Lower lobe of right lung (tissue), 2 donors: ENCODE measurements around the gene IPO4. TPM values are rescaled to one million over a fixed set of nuclear protein-coding genes. Genes with fewer than 3 reads are reported as not detected.
A peak's percentile ranks its signal among the peaks of the same experiment; 100 is the strongest.

Source experiments
- ATAC-seq, 2 donors: fragments of 200-7000 bp; cut with Tn5 transposase; one replicate each; pipeline ENCODE4 v1.9.1; 2020 to 2022; ENCODE audit warnings: mild to moderate bottlenecking in 2 of 2, moderate library complexity in 2 of 2
- DNase-seq: peaks from one replicate; pipeline ENCODE4 v3.0.0-alpha.2; 2020
- H3K27ac ChIP-seq: fragments of 200-600 bp; one replicate; pipeline ENCODE4 v1.8.0; 2022
- H3K27me3 ChIP-seq: fragments of 200-600 bp; one replicate; pipeline ENCODE4 v1.8.0; 2022; ENCODE audit warnings: low read depth
- H3K36me3 ChIP-seq: fragments of 200-600 bp; one replicate; pipeline ENCODE4 v1.8.0; 2022; ENCODE audit warnings: mild to moderate bottlenecking
- H3K4me1 ChIP-seq: fragments of 200-600 bp; one replicate; pipeline ENCODE4 v1.8.0; 2022
- H3K4me3 ChIP-seq: fragments of 200-600 bp; one replicate; pipeline ENCODE4 v1.8.0; 2022; ENCODE audit warnings: mild to moderate bottlenecking
- H3K9me3 ChIP-seq: fragments of 200-600 bp; one replicate; pipeline ENCODE4 v1.8.0; 2022
- CTCF ChIP-seq: fragments of 200-600 bp; IDR thresholded peaks from one replicate; pipeline ENCODE4 v1.8.0; 2022; ENCODE audit warnings: antibody characterized with exemption, mild to moderate bottlenecking
- intact Hi-C: fragments of 100-400 bp; cut with DNase I; formaldehyde crosslinking; loops from one replicate; pipeline ENCODE4 v1.11.0; 2022
- microRNA-seq: library from miRNA; unstranded; fragments of <30 nt; microRNA quantifications from one replicate; pipeline ENCODE4 v1.2.0, GENCODE V29; 2020; ENCODE audit warnings: borderline number of aligned reads
- total RNA-seq: library from RNA; stranded (reverse); fragmentation: NEBNext Ultra II Directional; extraction: Animal tissue kit (Norgen Biotek cat#: 25700); gene quantifications from one replicate; pipeline ENCODE4 v1.2.1, GENCODE V29; 2021
- donor health status: DM: no; HTN: yes; CAD: no; lungs with severe emphysema.

Gene IPO4
- total RNA-seq, 1 donor from 2014 or later = 18.3 TPM

- H3K27me3 ChIP-seq = no peaks in the 10 kb centered on the region
- intact Hi-C loops = no loop called here
- peaks cover 25% of the 10 kb centered on the region for H3K4me1 ChIP-seq
- H3K4me3 ChIP-seq = no peak overlapping the region
- H3K36me3 ChIP-seq = peaks cover 9% of the 10 kb centered on the region
- H3K27ac ChIP-seq = no peak overlapping the region
- ATAC-seq = no peak
- TF ChIP-seq CTCF = no peak
- no peak for DNase-seq
- no peaks in the 10 kb centered on the region for H3K9me3 ChIP-seq
Measured at GRCh38 chr14:24132976-24133375, 55.6 kb downstream of the IPO4 start.

GRCh38 chr14:24132061-24132685, 56.4 kb downstream of the IPO4 start:
- no peak overlapping the region for H3K4me3 ChIP-seq
- DNase-seq = no peak
- no peak for ATAC-seq

GRCh38 chr14:24131549-24131966, 57.1 kb downstream of the IPO4 start:
- ATAC-seq (no peak), DNase-seq (no peak)
- no peak overlapping the region for H3K4me3 ChIP-seq
- intact Hi-C loops = no loop called here
- H3K9me3 ChIP-seq = no peaks in the 10 kb centered on the region
- no peaks in the 10 kb centered on the region for H3K27me3 ChIP-seq
- no peaks in the 10 kb centered on the region for H3K36me3 ChIP-seq
- peaks cover 11% of the 10 kb centered on the region for H3K4me1 ChIP-seq
- peak overlapping the region; percentile 72 for H3K27ac ChIP-seq
- no peak for TF ChIP-seq CTCF

More at GRCh38 chr14:24132061-24132685, 56.4 kb downstream of the IPO4 start:
- Histone ChIP-seq H3K36me3 (peaks cover under 1% of the 10 kb centered on the region), H3K9me3 (no peaks in the 10 kb centered on the region), H3K27ac (no peak overlapping the region), H3K4me1 (peaks cover 17% of the 10 kb centered on the region), H3K27me3 (no peaks in the 10 kb centered on the region)
- TF ChIP-seq CTCF = no peak
- intact Hi-C loops = no loop called here

DNA sequence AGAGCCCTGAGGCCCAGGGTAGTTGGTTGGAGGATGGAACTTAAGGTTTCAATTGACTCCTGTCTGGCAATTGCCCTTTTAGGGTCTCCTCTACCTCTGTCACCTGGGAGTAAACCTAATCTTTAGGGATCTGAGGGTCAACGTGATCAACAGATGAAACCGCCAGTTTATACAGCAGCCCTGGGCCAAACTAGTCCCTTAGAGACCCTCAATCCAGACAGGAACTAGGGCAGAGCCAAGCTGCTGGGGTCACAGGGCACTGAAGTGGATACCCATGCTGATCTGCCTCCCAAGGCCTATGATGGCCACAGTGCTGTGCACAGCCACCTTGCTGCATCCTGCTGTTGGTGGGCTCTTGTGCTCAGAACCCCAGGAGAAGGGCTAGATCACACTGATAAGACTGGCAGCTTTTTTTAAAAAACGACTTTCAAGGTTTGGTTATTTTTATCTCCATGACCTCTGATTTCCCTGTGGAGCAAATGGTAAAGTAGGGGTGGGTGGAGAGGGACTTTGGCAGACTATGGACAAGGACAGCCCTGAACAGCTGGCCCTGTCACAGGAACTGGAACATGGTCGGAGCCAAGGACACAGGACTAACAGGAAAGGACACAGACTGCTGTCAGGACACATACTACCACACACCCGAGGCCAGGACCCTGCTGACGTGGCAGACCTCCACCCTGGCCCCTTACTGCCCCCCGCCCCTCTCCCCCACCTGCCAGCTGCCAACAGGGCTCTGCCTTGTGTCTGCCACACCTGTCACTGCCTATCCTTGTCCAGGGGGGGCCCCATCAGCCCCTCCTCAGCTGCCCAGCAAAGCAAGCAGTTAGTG, 57.7 kb downstream of the IPO4 start:
- ATAC-seq (no peak), DNase-seq (no peak)
- intact Hi-C loops = no loop called here
- Histone ChIP-seq H3K9me3 (no peaks in the 10 kb centered on the region), H3K4me3 (no peak overlapping the region), H3K27ac (peak overlapping the region; percentile 72), H3K36me3 (no peaks in the 10 kb centered on the region), H3K27me3 (no peaks in the 10 kb centered on the region), H3K4me1 (peaks cover 11% of the 10 kb centered on the region)
- TF ChIP-seq CTCF = no peak

DNA sequence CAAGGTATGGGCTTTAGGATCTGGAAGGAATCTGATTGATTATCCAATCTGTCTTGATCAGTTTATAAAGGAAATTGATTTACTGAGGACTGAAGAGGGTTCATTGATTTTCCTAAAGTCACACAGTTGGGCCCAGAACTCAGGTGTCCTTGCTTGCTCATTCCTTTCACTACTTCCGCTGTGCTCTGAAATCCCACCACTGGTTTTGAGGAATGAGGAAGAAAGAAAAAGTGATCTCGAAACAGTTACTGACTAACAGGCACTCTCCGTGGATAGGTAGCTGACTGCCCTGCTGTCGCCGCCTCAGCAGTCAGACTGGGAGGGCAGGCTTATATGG, 58.3 kb downstream of the IPO4 start, which contains the start of gene FITM1:
Gene FITM1 (plus strand): TSS at position 280 of the 337 bp plus-strand sequence. CDS start 905 bp downstream, outside the sequence.
- peak within 1 kb of the TSS; percentile 72 for H3K27ac ChIP-seq
- no peaks in the 10 kb centered on the region for H3K36me3 ChIP-seq
- DNase-seq = no peak
- H3K4me3 ChIP-seq = no peak within 1 kb of the TSS
- H3K4me1 ChIP-seq = peaks cover 8% of the 10 kb centered on the region
- ATAC-seq = no peak
- no peak for TF ChIP-seq CTCF
- no peaks in the 10 kb centered on the region for H3K27me3 ChIP-seq
- no peaks in the 10 kb centered on the region for H3K9me3 ChIP-seq
- intact Hi-C loops = no loop called here

Small RNAs within 50 kb of the gene (microRNA-seq; reads per million reads assigned to microRNA genes)
- not detected for gene MIR7703

Other genes starting within 250 kb of the IPO4 start
- 35.4 TPM for gene DHRS4, start 235.0 kb downstream of the IPO4 start, total RNA-seq
- 19.4 TPM for gene DHRS4L2, start 199.9 kb downstream of the IPO4 start, total RNA-seq
- 0.95 TPM for gene CARMIL3, start 136.8 kb downstream of the IPO4 start, total RNA-seq
- gene CPNE6, start 117.3 kb downstream of the IPO4 start, total RNA-seq = not detected
- 42.8 TPM for gene PCK2, start 94.5 kb downstream of the IPO4 start, total RNA-seq
- gene DCAF11, start 74.0 kb downstream of the IPO4 start, total RNA-seq = 64.9 TPM
- gene NRL, start 73.9 kb downstream of the IPO4 start, total RNA-seq = 2.0 TPM
- 0.97 TPM for gene FITM1, start 58.2 kb downstream of the IPO4 start, total RNA-seq
- gene PSME1, start 52.6 kb downstream of the IPO4 start, total RNA-seq = 198 TPM
- 9.3 TPM for gene EMC9, start 47.2 kb downstream of the IPO4 start, total RNA-seq
- 144 TPM for gene PSME2, start 42.2 kb downstream of the IPO4 start, total RNA-seq
- 67.3 TPM for gene RNF31, start 41.3 kb downstream of the IPO4 start, total RNA-seq
- gene IRF9, start 27.6 kb downstream of the IPO4 start, total RNA-seq = 158 TPM
- 18.4 TPM for gene REC8, start 16.7 kb downstream of the IPO4 start, total RNA-seq
- gene TM9SF1, start 6.6 kb upstream of the IPO4 start, total RNA-seq = 48.9 TPM
- gene TSSK4, start 16.9 kb upstream of the IPO4 start, total RNA-seq = 0.74 TPM
- gene CHMP4A, start 24.7 kb upstream of the IPO4 start, total RNA-seq = 41.9 TPM
- gene MDP1, start 27.2 kb upstream of the IPO4 start, total RNA-seq = 13.3 TPM
- 132 TPM for gene NEDD8, start 43.6 kb upstream of the IPO4 start, total RNA-seq
- 72.3 TPM for gene GMPR2, start 44.1 kb upstream of the IPO4 start, total RNA-seq
- 85.7 TPM for gene TINF2, start 53.8 kb upstream of the IPO4 start, total RNA-seq
- 5.9 TPM for gene TGM1, start 74.4 kb upstream of the IPO4 start, total RNA-seq
- gene RABGGTA, start 82.8 kb upstream of the IPO4 start, total RNA-seq = 50.4 TPM
- gene DHRS1, start 111.0 kb upstream of the IPO4 start, total RNA-seq = 22.7 TPM
- gene NOP9, start 111.0 kb upstream of the IPO4 start, total RNA-seq = 22.0 TPM
- gene CIDEB, start 119.2 kb upstream of the IPO4 start, total RNA-seq = 16.4 TPM
- 5.9 TPM for gene LTB4R2, start 121.3 kb upstream of the IPO4 start, total RNA-seq
- 14.1 TPM for gene LTB4R, start 122.7 kb upstream of the IPO4 start, total RNA-seq
- gene ADCY4, start 146.3 kb upstream of the IPO4 start, total RNA-seq = 42.7 TPM
- gene RIPK3, start 151.2 kb upstream of the IPO4 start, total RNA-seq = 27.9 TPM
- gene NFATC4, start 179.4 kb upstream of the IPO4 start, total RNA-seq = 37.0 TPM
- 17.9 TPM for gene NYNRIN, start 210.2 kb upstream of the IPO4 start, total RNA-seq
- gene CBLN3, start 240.9 kb upstream of the IPO4 start, total RNA-seq = 2.3 TPM
- gene KHNYN, start 241.1 kb upstream of the IPO4 start, total RNA-seq = 61.4 TPM